ENCODE measurements around the gene TSKS. TPM values are rescaled to one million over a fixed set of nuclear protein-coding genes. Genes with fewer than 3 reads are reported as not detected.

TSKS gene
- total RNA-seq, 2 donors from 2014 or later, result 0.32 to 0.45 TPM

DNA sequence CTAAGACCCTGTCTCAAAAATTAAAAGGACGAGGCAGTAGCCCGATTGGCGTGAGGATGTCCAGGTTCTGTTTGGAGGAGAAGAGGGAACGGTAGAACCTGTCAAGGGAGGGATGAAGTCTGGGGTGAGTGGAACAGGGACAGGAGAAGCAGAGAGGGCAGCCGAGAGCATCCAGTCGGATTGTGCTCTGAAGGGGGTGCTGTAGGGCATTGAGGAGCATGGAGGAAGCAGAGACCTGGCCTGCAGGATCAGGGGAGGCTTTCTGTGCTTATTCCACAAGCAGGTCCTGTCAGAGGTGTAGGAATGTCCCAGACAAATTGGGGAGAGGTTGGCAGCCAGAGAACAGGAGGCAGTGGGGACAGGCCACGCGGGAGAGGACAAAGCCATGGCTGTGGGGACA lies 17.8 kb upstream of the TSKS start:
- Mint-ChIP-seq H3K9me3 (no peaks in the 10 kb centered on the region), H3K4me1 (peaks cover 21% of the 10 kb centered on the region), H3K27me3 (no peaks in the 10 kb centered on the region), H3K36me3 (ENCODE audit: low read depth) (peaks cover 47% of the 10 kb centered on the region), H3K27ac (peak overlapping the region; percentile 74), H3K4me3 (no peak overlapping the region)
- no peak for ATAC-seq (replicated peaks)

DNA sequence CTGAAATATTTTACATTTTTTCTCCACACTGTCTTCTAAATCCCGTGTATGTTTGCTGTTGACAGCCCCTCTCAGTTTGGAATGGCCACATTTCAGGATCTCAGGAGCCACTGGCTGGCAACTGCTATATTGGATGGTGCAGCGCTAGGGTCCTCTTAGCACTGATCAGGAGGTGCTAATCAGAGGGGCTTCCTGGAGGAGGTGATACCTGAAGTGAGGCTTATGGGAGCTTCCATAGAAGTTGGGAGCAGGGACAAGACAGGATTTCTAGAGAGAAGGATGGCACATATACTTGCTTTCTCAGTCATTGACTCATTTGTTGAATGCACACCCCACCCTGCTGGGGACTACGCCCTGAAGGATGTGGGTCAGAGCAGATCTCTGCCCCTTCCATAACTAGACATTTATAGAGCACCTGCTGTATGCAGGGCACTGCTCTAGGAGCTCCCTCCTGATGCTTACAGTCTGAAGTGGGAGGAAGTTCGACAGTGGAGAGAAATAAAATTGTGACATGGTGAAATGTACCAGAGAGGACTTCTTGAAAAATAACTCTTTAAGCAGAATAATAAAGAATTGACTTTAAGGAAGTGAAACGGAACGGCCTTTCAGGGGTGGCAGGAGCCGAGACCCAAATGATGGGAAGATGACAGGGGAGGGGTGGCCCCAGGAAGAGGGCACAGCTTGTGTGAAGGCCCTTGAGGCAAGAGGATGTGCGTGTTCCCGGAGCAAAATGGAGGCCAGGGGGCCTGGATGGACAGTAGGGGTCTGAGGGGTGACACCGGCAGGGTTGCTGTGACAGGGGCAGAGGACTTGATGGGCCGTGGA lies 16.8 kb upstream of the TSKS start:
- Mint-ChIP-seq H3K4me1 (peaks cover 21% of the 10 kb centered on the region), H3K27me3 (no peaks in the 10 kb centered on the region), H3K4me3 (no peak overlapping the region), H3K9me3 (no peaks in the 10 kb centered on the region), H3K36me3 (ENCODE audit: low read depth) (peaks cover 38% of the 10 kb centered on the region), H3K27ac (peak overlapping the region; percentile 74)
- no peak for ATAC-seq (replicated peaks)

DNA sequence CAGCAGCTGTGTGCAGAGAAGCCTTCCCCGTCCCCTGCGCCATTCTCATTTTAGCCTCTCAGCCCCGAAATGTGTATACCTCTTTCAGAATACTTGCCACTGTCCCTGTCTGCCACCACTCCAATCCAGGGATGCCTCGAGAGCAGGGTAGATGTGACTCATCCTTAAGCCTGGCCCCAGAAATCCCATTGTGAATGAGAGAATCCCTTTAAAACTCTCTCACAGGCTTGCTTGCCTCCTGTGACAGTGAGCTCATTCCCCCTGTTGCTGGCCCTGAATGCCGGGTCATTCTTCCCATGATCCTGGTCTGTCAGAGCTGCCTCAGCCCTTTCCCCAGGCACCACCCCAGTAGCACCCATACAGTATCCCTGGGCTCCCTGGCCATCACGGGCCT lies 13.3 kb upstream of the TSKS start:
- H3K9me3 Mint-ChIP-seq, result no peaks in the 10 kb centered on the region
- no peak overlapping the region for H3K4me3 Mint-ChIP-seq
- H3K27me3 Mint-ChIP-seq, result no peaks in the 10 kb centered on the region
- H3K27ac Mint-ChIP-seq, result no peak overlapping the region
- H3K4me1 Mint-ChIP-seq, result peaks cover 37% of the 10 kb centered on the region
- H3K36me3 Mint-ChIP-seq (ENCODE audit: low read depth), result peaks cover 29% of the 10 kb centered on the region
- no peak for ATAC-seq (replicated peaks)

DNA sequence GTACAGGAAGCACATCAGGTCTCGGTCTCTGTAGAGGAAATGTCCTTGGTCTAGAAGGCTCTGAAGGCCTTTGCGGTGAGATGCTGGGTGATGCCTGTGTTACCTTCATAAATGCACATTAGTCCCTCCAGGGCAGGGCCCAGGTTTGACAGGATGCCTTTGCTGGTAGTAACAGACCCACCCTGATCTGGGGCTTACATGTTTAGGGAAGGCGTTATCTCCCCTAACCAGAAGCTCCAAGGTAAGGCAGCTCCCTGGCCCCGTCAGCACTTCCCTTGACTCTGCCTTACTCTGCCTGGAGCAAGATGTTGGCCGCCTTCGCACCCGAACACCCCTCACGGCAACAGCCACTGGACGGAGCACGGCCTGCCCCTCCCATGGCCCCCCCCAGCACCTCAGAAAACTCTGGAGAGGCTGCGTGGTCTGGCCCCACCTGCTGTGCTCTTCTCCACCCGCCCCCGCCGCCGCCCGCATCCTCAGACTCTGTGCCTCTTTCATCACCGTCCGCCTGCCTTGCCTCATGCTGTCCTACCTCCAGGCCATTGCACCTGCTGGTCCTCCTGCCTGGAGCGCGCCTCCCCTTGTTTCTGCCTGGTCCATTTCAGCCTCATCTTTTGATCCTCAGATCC lies 12.8 kb upstream of the TSKS start:
- ATAC-seq (replicated peaks), result no peak
- peaks cover 33% of the 10 kb centered on the region for H3K4me1 Mint-ChIP-seq
- H3K27ac Mint-ChIP-seq, result no peak overlapping the region
- H3K27me3 Mint-ChIP-seq, result no peaks in the 10 kb centered on the region
- peaks cover 31% of the 10 kb centered on the region for H3K36me3 Mint-ChIP-seq (ENCODE audit: low read depth)
- no peaks in the 10 kb centered on the region for H3K9me3 Mint-ChIP-seq
- no peak overlapping the region for H3K4me3 Mint-ChIP-seq

DNA sequence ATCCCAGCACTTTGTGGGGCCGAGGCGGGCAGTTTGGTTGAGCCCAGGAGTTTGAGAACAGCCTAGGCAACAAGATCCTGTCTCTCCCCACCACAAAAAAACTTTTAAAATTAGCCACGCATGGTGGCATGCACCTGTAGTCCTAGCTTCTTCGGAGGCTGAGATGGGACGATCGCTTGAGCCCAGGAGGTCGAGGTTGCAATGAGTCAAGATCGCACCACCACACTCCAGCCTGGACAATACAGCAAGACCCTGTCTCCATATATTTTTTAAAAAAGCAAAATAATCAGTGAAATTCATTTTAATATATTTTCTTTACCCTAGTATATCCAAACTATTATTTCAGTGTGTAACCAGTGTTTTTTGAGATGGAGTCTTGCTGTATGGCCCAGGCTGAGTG lies 11.9 kb upstream of the TSKS start:
- no peak overlapping the region for H3K27ac Mint-ChIP-seq
- H3K4me1 Mint-ChIP-seq, result peaks cover 24% of the 10 kb centered on the region
- H3K9me3 Mint-ChIP-seq, result no peaks in the 10 kb centered on the region
- H3K4me3 Mint-ChIP-seq, result no peak overlapping the region
- ATAC-seq (replicated peaks), result no peak
- no peaks in the 10 kb centered on the region for H3K27me3 Mint-ChIP-seq
- H3K36me3 Mint-ChIP-seq (ENCODE audit: low read depth), result peaks cover 32% of the 10 kb centered on the region

DNA sequence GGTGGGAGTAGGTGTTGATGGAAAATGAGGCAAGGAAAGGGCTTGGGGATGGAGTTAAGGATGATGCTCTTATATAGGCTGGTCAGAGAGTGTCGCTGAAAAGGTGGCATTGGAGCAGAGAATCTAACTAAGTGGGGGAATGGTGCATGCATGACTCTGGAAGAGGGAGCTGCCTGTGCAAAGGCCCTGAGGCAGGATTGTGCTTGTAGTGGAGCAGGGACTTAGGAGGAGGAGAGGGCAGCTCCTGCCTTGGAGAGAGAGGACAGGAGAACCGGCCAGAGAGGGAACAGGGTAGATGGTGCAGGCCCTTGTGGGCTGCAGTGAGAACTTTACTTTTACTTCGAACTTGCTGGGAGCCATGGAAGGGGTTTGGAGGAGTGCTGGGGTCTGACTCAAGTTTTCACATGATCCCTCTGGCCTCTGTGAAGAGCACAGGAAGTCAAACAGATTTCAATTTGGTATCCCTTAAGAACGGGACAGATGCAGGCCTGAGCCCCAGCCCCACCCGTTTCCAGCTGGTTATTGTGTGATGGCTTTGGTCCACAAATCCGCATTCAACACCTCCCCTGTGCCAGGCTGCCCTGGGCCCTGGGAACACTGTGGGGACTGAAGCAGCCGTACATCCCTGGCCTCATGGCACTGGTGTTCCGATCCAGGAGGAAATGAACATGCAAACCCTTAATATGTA lies 10.7 kb upstream of the TSKS start:
- H3K9me3 Mint-ChIP-seq, result no peaks in the 10 kb centered on the region
- peaks cover 27% of the 10 kb centered on the region for H3K36me3 Mint-ChIP-seq (ENCODE audit: low read depth)
- no peak for ATAC-seq (replicated peaks)
- H3K27ac Mint-ChIP-seq, result no peak overlapping the region
- no peaks in the 10 kb centered on the region for H3K27me3 Mint-ChIP-seq
- peaks cover 23% of the 10 kb centered on the region for H3K4me1 Mint-ChIP-seq
- no peak overlapping the region for H3K4me3 Mint-ChIP-seq

DNA sequence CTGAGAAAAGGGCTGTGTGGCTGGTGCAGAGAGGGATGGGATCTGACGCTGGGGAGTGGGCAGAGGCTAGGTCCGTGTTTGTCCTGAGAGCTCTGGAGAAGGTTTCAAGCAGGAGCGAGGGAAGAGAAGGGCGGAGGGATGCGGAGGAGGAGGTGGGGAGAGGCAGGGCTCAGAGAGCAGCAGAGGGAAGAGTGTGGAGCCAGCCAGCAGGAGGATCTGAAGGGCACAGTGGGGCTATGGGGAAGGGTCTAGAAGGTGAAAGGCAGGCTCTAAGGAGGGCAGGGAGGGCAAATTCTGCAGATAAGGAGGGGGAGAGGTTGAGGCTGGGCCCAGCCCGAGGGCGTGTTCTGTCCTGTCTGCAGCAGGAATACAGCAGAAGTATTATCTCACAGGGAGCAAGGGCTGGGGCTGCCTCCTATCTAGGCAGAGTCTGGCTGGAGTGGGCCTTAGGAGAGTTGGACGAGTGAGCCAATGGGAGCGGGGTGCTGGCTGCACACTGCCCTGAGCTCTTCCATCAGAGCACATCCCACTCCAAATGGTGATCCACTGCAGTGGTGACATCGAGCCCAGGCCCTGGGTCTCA lies 9.8 kb upstream of the TSKS start:
- ATAC-seq (replicated peaks), result no peak
- H3K36me3 Mint-ChIP-seq (ENCODE audit: low read depth), result peaks cover 27% of the 10 kb centered on the region
- no peak overlapping the region for H3K4me3 Mint-ChIP-seq
- peaks cover 25% of the 10 kb centered on the region for H3K4me1 Mint-ChIP-seq
- no peak overlapping the region for H3K27ac Mint-ChIP-seq
- no peaks in the 10 kb centered on the region for H3K27me3 Mint-ChIP-seq
- H3K9me3 Mint-ChIP-seq, result no peaks in the 10 kb centered on the region

DNA sequence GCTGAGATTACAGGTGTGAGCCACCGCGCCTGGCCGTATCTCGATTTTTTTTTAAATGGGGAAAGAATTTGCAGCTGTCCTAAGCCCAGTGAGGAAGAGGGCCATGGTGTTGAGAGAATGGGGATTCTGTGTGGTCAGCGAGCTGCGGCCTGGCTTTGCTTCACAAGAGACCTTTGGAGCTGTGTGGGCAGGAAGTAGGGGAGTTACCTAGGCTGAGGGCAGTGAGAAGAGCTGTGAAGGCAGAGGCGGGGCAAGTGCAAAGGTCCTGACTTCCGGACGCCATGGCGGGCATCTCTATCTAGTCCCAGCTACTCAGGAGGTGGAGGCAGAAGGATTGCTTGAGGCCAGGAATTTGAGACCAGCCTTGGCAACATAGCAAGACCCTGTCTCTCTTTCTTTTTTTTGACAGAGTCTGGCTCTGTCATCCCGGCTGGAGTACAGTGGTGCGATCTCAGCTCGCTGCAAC lies 8.6 kb upstream of the TSKS start:
- H3K27ac Mint-ChIP-seq, result no peak overlapping the region
- no peak overlapping the region for H3K4me3 Mint-ChIP-seq
- H3K36me3 Mint-ChIP-seq (ENCODE audit: low read depth), result peaks cover 27% of the 10 kb centered on the region
- H3K9me3 Mint-ChIP-seq, result no peaks in the 10 kb centered on the region
- no peaks in the 10 kb centered on the region for H3K27me3 Mint-ChIP-seq
- ATAC-seq (replicated peaks), result no peak
- H3K4me1 Mint-ChIP-seq, result peaks cover 32% of the 10 kb centered on the region

DNA sequence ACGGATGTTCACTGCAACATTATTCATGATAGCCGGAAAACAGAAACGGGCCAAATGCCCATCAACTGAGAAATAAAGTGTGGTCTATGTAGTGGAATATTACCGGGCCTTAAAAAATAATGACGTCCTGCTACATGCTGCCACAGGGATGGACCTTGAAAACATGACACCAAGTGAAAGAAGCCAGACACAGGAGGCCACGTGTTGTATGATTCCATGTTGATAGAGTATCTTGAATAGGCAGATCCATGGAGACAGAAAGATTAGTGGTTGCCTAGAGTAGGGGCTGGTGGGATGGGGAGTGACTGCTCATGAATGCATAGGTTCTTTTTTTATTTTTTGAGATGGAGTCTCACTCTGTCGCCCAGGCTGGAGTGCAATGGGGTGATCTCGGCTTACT lies 7.4 kb upstream of the TSKS start:
- ATAC-seq (replicated peaks), result no peak
- Mint-ChIP-seq H3K36me3 (ENCODE audit: low read depth) (peaks cover 27% of the 10 kb centered on the region), H3K9me3 (no peaks in the 10 kb centered on the region), H3K4me3 (no peak overlapping the region), H3K27me3 (no peaks in the 10 kb centered on the region), H3K4me1 (peaks cover 29% of the 10 kb centered on the region), H3K27ac (no peak overlapping the region)

DNA sequence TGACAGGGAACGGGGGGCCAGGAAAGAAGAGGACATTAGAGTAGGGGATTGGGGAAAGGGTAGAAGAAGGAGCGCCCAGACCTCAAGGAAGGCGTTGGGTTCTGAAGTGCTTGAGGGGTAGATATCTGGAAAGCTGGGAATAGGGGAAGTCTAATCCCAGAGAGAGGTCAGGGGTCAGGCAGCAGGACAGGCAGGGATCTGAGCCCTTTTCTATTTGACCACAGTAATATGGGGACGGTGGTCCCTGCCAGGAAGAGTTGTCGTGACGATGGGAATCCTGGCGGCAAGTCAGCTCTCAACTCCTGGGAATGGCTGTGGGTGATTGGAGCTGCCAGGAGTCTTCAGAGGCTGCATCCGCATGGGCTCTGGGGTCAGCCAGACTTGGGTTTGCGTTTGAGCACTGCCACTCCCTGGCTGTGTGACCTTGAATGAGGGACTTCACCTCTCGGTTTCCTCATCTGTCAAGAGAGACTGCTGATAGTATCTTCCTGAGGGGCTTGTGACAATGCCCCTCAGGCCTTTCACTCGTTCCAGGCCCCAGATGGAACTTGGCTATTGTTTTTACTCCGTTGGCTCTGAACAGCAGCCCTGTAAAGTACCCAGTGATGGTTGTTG lies 5.0 kb upstream of the TSKS start:
- ATAC-seq (replicated peaks), result no peak
- peaks cover 22% of the 10 kb centered on the region for H3K4me1 Mint-ChIP-seq
- H3K36me3 Mint-ChIP-seq (ENCODE audit: low read depth), result peaks cover 18% of the 10 kb centered on the region
- no peaks in the 10 kb centered on the region for H3K27me3 Mint-ChIP-seq
- peak overlapping the region; percentile 89 for H3K4me3 Mint-ChIP-seq
- peak overlapping the region; percentile 83 for H3K27ac Mint-ChIP-seq
- no peaks in the 10 kb centered on the region for H3K9me3 Mint-ChIP-seq

DNA sequence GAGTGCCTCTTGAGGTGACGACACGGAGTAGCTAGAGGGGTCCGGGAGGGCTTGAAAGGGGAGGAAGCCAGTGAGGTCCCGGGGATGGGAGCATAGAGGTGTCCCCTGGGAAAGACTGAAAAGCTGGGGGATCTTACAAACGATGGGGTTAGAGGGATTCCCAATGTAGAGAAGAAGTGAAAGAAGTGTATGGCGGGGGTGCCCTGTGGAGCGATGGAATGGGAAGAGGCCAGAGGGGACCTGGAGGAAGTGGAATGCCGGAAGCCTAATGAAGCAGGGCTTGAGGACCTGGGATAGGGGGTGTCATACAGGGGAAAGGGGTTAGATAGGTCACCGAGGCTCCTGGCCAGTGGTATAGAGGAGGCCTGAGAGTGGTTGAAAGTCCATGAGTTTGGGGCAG lies 4.3 kb upstream of the TSKS start:
- Mint-ChIP-seq H3K9me3 (no peaks in the 10 kb centered on the region), H3K27me3 (no peaks in the 10 kb centered on the region), H3K4me3 (peak overlapping the region; percentile 89), H3K4me1 (peaks cover 18% of the 10 kb centered on the region), H3K36me3 (ENCODE audit: low read depth) (peaks cover 13% of the 10 kb centered on the region), H3K27ac (peak overlapping the region; percentile 83)
- no peak for ATAC-seq (replicated peaks)

DNA sequence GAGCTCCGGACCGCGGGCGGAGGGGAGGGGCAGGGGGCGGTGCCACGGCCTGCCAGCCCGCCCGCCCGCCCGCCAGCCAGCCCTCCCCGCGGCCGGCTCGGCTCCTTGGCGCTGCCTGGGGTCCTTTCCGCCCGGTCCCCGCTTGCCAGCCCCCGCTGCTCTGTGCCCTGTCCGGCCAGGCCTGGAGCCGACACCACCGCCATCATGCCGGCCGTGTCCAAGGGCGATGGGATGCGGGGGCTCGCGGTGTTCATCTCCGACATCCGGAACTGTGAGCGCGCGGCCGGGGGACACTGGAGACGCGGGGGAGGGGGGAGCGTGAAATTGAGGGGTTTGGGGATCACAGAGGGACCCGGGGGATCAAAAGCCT lies 3.8 kb upstream of the TSKS start, which contains the start of gene AP2A1:
TSS of gene AP2A1 (plus strand) at position 72 of the 370 bp plus-strand sequence. CDS start at position 205, 133 bp downstream.
- peak within 1 kb of the TSS; percentile 83 for H3K27ac Mint-ChIP-seq
- peaks cover 18% of the 10 kb centered on the region for H3K4me1 Mint-ChIP-seq
- H3K9me3 Mint-ChIP-seq, result no peaks in the 10 kb centered on the region
- H3K27me3 Mint-ChIP-seq, result no peaks in the 10 kb centered on the region
- peak within 1 kb of the TSS; percentile 89 for H3K4me3 Mint-ChIP-seq
- peak; percentile 0 for ATAC-seq (replicated peaks)
- H3K36me3 Mint-ChIP-seq (ENCODE audit: low read depth), result peaks cover 13% of the 10 kb centered on the region

DNA sequence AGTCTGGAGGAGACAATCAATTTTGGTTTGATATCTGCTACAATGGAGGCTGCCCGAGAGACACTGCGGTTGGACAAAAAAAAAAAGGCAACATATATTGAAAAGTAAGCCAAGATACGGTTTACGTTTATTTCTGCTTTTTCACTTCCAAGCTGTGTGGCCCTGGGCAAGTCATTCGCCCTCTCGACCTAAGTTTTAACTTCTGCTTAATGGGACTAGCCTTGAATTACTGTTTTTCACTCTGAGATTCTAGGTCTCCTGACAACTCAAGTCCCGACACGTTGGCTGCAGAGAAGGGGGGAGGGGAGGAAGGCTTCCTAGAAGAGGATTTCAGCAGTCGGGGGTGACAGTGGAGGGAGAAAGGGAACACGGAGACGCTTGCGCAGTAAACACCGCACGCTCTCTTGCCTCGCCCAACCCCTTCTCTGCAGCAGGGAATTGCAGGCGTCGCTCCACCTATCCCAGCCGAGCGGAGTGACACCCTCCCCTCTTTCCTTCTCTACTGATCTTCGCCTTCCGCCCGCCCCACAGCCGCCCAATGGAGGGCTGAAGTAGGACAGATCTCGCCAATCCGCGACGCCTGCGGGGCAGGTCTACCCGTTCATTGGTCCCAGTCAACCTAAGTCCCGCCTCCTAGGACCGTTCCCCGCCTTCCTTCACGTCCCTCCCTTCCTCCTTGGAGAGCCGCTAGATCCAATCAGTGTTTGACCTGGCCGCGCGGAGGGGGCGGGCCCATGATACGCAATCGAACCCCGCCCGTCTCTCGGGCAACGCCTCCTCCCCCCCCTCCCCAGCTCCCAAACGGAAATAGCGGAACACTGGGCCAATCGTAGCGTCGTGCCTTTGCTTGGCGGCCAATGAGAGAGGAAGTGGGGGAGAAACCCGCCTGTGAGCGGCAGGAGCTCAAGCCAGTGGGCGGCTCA lies 3.2 kb upstream of the TSKS start:
- peak; percentile 93 for ATAC-seq (replicated peaks)
- Mint-ChIP-seq H3K36me3 (ENCODE audit: low read depth) (peaks cover 7% of the 10 kb centered on the region), H3K4me1 (peaks cover 13% of the 10 kb centered on the region), H3K4me3 (peak overlapping the region; percentile 89), H3K27me3 (no peaks in the 10 kb centered on the region), H3K27ac (peak overlapping the region; percentile 83), H3K9me3 (no peaks in the 10 kb centered on the region)

Measured in activated T-helper 17 cell treated with anti-CD3 and anti-CD28 coated beads, Interleukin-2, amount 50 U/mL, for 72 hours (primary cell).